ENCODE measurements around the gene CEMIP. TPM values are rescaled to one million over a fixed set of nuclear protein-coding genes. Genes with fewer than 3 reads are reported as not detected.

CEMIP gene
- total RNA-seq: under 1 TPM in 3 of 4 donors, not detected in 1; 0.17 to 0.34 (median 0.26) TPM

DNA sequence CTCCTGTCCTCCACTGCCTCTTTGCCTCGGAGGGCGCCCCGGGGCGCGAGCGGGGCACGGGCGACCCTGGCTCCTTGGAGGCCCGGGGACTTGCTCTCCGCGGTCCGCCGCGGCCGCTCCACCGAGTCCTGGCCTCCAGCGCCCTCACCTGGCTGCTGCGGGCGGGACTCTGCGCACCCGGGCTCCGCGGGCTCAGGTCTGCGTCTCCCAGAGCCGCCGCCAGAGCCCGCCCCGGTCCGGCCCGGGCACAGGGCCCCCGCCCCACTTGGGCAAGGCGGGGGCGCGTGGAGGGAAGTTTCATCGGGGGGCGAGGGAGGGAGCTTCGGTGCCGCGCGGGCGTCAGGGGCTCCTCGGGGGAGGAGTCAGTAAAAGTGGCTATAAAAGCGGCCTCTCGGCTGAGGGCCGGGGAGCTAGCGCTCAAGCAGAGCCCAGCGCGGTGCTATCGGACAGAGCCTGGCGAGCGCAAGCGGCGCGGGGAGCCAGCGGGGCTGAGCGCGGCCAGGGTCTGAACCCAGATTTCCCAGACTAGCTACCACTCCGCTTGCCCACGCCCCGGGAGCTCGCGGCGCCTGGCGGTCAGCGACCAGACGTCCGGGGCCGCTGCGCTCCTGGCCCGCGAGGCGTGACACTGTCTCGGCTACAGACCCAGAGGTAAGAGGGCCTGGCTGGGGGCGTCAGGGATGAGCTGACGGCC lies at the start of gene CEMIP:
Gene CEMIP (plus strand): TSS at position 407 of the 694 bp plus-strand sequence. CDS start 94,510 bp downstream, outside the sequence.
- WGBS: 0% methylated on average over 6 of the region's 75 CpGs
- intact Hi-C loops (cut with DNase I): loop anchor here (2.0 kb wide), 1 partner anchor 212 kb away; no protein-coding TSS in a partner anchor
- TF ChIP-seq, protein P1, sequence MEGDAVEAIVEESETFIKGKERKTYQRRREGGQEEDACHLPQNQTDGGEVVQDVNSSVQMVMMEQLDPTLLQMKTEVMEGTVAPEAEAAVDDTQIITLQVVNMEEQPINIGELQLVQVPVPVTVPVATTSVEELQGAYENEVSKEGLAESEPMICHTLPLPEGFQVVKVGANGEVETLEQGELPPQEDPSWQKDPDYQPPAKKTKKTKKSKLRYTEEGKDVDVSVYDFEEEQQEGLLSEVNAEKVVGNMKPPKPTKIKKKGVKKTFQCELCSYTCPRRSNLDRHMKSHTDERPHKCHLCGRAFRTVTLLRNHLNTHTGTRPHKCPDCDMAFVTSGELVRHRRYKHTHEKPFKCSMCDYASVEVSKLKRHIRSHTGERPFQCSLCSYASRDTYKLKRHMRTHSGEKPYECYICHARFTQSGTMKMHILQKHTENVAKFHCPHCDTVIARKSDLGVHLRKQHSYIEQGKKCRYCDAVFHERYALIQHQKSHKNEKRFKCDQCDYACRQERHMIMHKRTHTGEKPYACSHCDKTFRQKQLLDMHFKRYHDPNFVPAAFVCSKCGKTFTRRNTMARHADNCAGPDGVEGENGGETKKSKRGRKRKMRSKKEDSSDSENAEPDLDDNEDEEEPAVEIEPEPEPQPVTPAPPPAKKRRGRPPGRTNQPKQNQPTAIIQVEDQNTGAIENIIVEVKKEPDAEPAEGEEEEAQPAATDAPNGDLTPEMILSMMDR (IDR thresholded peaks at IDR 0.05): peak; percentile 79 to 95 (median 87)
- TF ChIP-seq POLR2AphosphoS5 (IDR thresholded peaks at IDR 0.05): no peak
- H3K4me1 ChIP-seq: peaks cover 27 to 38% (median 32%) of the 10 kb centered on the region in 4 donors
- H3K27me3 ChIP-seq: peaks cover 0 to 41% (median 18%) of the 10 kb centered on the region in 4 donors
- no peak for DNase-seq (ENCODE audit: extremely low spot score)
- H3K36me3 ChIP-seq: no peaks in the 10 kb centered on the region
- H3K9me3 ChIP-seq: no peaks in the 10 kb centered on the region
- H3K27ac ChIP-seq (replicated peaks in 1 of 4): no peak within 1 kb of the TSS
- H3K4me3 ChIP-seq: peak within 1 kb of the TSS; percentile 55 to 68 (median 62)

- peaks cover 21 to 90% (median 81%) of the 10 kb centered on the region in 4 donors for H3K4me1 ChIP-seq
- no peak for TF ChIP-seq POLR2AphosphoS5 (IDR thresholded peaks at IDR 0.05)
- no peak for TF ChIP-seq EP300 (IDR thresholded peaks at IDR 0.05)
- TF ChIP-seq, protein P1 (IDR thresholded peaks at IDR 0.05): no peak
- no peak for TF ChIP-seq POLR2A (IDR thresholded peaks at IDR 0.05; ENCODE audit: low read depth)
- no peak for DNase-seq (ENCODE audit: extremely low spot score)
- WGBS: 65% methylated on average over 7 of the region's 7 CpGs
- H3K36me3 ChIP-seq: no peaks in the 10 kb centered on the region
- H3K27me3 ChIP-seq: no peaks in the 10 kb centered on the region
- intact Hi-C loops (cut with DNase I): no loop called here
- H3K4me3 ChIP-seq: no peak overlapping the region
- H3K27ac ChIP-seq (replicated peaks in 1 of 4): peak overlapping the region; percentile 64 to 71 (median 67)
- H3K9me3 ChIP-seq: no peaks in the 10 kb centered on the region
Measured at GRCh38 chr15:80730387-80730786, 48.8 kb upstream of the CEMIP start.

DNA sequence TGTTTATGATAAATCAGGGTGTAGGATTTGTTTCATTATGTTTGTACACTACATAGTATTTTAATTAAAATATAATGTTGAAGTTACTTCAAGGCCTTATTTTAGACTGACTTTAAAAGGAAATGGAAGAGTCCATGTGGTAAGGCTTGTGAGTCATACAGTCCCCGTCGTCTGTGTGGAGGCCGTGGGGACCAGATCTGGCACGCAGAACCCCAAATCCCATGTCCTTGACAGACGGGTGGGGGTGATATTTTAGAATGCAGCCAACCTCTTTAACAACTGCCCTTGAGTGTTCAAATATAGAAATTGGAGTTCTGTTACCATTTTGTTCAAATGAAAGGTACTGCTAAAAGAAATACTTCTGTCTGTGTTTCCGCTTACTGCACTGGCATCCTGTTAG lies 48.2 kb upstream of the CEMIP start:
- Histone ChIP-seq H3K9me3 (no peaks in the 10 kb centered on the region), H3K4me1 (peaks cover 21 to 96% (median 84%) of the 10 kb centered on the region in 4 donors), H3K36me3 (no peaks in the 10 kb centered on the region), H3K27ac (replicated peaks in 1 of 4) (peak overlapping the region; percentile 64 to 71 (median 67)), H3K4me3 (no peak overlapping the region), H3K27me3 (no peaks in the 10 kb centered on the region)
- WGBS: 43% methylated on average over 6 of the region's 6 CpGs
- intact Hi-C loops (cut with DNase I): no loop called here
- TF ChIP-seq POLR2AphosphoS5 (IDR thresholded peaks at IDR 0.05) (no peak), EP300 (IDR thresholded peaks at IDR 0.05) (no peak), POLR2A (IDR thresholded peaks at IDR 0.05; ENCODE audit: low read depth) (no peak)
- TF ChIP-seq, protein P1 (IDR thresholded peaks at IDR 0.05): no peak
- DNase-seq (ENCODE audit: extremely low spot score): no peak

DNA sequence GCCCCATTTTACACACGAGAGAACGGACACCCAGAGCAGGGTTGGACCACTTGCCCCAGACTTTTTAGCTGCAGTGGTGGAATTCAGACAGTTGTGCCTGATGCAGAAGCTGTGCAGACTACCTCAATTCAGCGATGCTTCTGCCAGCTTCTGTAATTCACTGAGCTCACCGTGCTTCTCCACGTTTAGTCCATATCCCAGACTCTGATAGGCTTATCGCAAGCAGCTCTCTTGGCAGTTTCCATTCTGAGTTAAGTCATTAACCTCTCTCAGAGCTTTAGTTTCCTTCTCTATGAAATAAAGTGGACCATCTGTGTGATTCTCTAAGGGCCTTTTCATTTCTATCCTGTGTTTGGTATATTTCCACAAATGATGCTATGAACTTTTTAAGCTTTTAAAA lies 47.0 kb upstream of the CEMIP start:
- intact Hi-C loops (cut with DNase I): no loop called here
- Histone ChIP-seq H3K27ac (replicated peaks in 1 of 4) (peak overlapping the region; percentile 64 to 71 (median 67)), H3K4me1 (peaks cover 21 to 98% (median 90%) of the 10 kb centered on the region in 4 donors)

More for the DNA sequence above, 47.0 kb upstream of the CEMIP start:
- WGBS: 55% methylated on average over 6 of the region's 6 CpGs
- no peak for TF ChIP-seq EP300 (IDR thresholded peaks at IDR 0.05)
- TF ChIP-seq, protein P1 (IDR thresholded peaks at IDR 0.05): no peak
- TF ChIP-seq POLR2A (IDR thresholded peaks at IDR 0.05; ENCODE audit: low read depth): no peak
- no peak for TF ChIP-seq POLR2AphosphoS5 (IDR thresholded peaks at IDR 0.05)
- H3K27me3 ChIP-seq: no peaks in the 10 kb centered on the region
- H3K9me3 ChIP-seq: no peaks in the 10 kb centered on the region
- no peaks in the 10 kb centered on the region for H3K36me3 ChIP-seq
- DNase-seq (ENCODE audit: extremely low spot score): no peak
- H3K4me3 ChIP-seq: no peak overlapping the region
